ENCODE measurements around the gene EPS8.

The EPS8 gene

DNA sequence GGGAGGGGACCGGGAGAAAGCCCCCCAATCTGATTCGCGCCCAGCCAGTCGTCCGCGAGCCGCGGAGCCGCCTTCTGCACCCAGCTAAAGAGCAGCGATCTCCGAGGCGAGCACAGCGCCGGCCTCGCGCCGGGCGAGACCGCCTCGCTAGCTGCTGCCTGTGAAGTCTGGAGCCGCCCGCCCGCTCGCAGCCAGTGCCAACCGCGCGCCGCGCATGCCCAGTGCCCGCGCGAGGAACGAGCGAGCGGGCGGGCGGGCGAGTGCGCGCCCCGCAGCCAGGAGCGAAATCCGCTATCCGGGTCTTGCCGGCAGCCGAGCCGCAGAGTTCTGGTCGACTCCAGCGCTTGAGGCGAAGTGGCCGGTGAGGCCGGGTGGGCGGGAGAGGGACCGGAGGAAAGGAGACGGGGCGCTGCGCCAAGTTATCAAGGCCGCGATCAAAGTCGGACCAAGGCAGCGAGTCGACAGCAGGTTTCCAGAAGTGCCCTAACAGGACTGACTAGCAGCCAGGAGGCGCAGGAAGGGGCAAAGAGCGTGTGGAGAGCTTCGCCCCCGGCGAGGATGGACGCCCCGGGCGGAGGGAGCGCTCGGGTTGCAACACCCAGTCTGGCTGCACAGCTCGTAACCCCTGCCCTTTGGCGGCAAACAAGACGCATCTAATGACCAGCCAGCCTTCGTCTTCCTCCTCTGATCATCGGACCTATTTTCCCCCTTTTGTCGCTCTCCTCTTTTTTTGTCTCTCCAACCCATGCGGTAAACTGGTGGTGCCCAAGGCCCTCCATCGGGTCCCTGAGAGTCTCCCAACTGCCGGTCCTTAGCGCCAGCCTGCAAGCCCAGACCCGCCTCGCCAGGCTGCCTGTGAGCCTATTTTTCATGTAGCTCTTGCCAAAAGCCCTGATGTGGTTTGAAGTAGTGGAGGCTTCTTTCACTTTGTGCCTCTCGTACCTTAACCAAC is at the start of gene EPS8:
EPS8 (minus strand) TSS at position 169 of the 952 bp plus-strand sequence. CDS start 106,437 bp downstream, outside the sequence.
- DNase-seq (ENCODE audit: low read depth in 2 of 3, low spot score in 1 of 3) = peak; percentile 77 to 84 (median 82)

DNA sequence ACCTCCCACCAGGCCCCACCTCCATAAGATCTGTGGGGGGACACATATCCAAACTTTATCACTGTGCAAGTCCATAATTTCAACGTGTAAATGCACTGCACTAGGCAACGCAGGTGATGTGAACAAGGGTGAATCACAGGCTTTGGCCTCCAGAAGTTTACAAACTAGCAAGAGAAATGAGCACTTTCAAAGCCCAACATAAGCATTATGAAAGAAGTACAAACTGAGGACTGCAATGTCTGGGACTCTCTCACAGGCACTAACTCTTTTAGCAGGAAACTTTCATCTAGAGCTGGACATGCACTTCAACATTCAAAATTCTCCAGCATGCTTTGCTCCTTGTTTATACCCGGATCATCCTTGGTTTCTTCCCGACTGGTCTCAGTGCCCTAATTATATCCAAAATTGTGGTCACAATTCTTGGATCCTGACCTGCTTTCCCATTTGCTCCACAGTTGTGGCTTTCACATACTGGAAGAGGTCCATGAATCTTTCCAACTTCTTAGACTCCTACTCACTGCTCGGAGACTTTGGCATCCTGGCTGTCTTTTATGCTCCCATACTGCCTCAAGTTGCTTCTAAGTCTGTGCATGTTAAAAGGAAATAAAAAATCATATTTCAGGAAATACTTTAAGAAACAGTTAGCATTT is 48.1 kb upstream of the EPS8 start:
- DNase-seq (ENCODE audit: low read depth in 2 of 3, low spot score in 1 of 3) = no peak

DNA sequence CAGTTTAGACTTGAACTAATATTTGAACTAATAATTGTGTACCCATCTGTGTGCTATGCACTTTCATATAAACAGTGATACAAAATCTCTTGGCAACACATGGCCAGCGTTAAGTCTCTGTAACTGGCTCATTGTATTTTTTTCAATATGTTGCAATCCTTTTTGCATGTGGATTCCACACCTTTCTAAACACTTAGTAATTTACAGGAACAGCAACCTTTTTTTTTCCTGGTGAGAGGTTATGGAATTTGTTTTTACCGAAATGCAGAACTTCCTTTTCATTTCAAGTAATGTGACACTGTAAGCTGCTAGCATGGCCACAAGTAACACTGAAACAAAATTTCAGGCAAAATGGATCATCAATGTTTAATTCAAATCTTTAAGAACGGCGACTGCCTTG is 45.4 kb upstream of the EPS8 start:
- DNase-seq (ENCODE audit: low read depth in 2 of 3, low spot score in 1 of 3) = no peak

DNA sequence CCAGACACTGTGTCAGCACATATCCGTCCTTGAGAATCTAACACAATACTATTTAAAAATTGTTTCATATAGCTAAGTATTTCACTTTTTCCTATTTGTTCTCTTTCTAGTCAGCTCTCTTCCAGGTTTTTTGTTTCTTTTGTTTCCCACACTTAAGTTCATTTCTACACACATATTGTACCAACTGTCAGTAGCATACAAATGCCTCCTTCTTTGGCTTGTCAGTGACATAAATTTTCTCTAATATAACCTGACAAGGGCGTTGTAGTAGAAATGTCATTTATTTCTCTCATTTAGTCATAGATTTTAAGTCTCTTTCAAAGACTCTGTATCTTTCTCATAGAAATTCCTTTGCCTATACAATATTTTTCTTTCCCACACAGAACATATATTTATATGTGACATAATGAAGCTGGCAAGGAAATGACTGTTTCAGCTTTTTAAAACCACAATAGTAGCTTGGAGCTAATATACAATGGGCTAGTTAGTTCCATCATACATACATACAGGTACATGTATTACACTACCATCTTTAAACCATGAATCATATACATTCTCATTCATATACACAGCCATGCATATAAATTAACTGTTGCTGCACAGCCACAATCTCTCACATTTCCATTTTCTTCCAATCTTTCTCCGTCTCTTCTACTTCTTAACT is 42.3 kb upstream of the EPS8 start:
- DNase-seq (ENCODE audit: low read depth in 2 of 3, low spot score in 1 of 3) = no peak

DNA sequence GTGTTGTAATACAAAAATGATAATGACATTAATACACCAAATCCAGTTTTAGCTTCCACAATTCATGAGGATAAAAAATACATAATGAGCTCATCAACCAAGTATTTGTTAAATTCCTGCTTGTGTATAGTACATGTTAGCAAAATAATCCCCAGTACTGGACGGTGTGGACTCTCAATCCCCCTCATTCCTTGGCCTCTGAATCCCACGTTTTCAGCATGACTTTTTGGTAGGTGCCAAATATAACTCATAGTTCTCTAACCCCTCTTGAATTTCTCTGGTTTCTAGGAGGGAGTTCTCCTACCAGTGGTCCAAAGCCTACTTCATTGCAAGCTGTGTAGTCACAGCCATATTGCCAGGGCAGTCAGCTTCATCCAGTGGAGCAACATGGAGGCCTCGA is 41.4 kb upstream of the EPS8 start:
- DNase-seq (ENCODE audit: low read depth in 2 of 3, low spot score in 1 of 3) = no peak

DNA sequence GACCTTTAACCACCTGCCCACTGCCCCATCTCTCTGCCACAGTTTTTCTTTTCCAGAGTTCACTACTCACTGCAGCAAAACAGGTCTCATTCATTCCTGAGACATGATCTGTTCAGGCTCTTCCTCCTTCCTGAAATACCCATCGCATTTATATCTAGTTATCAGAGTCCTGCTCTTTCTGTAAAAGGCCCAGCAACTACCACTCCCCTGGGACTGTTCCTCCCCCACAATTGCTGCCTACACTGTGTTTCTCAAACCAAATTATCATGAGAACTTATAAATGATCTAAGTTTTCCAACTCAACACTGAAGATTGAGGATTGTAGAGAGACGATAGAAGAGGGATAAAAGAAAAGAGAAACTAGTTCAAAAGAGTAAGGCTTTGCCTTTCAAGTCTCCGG is 40.8 kb upstream of the EPS8 start:
- DNase-seq (ENCODE audit: low read depth in 2 of 3, low spot score in 1 of 3) = no peak

DNA sequence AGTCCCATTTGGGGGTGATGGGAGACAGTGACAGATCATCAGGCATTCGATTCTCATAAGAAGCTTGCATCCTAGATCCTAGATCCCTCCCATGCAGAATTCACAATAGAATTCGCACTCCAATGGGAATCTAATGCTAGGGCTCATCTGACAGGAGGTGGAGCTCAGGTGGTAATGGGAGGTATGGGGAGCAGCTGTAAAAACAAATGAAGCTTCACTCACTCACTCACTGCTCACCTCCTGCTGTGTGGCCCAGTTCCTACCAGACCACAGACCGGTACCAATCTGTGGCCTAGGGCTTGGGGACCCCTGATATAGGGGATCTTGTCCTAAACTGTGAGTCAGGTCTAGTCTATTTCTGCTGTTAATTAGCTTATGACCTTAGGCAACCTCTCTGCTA is 40.1 kb upstream of the EPS8 start:
- DNase-seq (ENCODE audit: low read depth in 2 of 3, low spot score in 1 of 3) = no peak

DNA sequence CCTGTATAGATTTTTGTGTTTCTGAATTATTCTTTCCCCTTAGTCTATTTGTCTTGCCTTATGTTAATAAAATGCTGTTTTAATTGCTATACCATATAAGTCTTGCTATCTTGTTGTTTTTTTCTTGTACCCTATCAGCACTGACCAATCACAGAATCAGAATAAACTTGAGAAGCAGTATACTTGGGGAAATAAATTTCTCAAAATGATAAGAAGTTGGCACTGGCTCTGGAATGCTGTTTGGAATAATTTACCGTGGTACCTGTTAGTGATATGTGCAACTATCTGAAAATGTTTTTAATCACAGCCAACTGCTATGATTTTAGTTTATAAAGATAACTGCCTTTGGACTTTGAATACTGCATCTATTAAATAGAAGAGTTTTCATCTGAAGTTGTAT is 37.9 kb upstream of the EPS8 start:
- DNase-seq (ENCODE audit: low read depth in 2 of 3, low spot score in 1 of 3) = no peak

DNA sequence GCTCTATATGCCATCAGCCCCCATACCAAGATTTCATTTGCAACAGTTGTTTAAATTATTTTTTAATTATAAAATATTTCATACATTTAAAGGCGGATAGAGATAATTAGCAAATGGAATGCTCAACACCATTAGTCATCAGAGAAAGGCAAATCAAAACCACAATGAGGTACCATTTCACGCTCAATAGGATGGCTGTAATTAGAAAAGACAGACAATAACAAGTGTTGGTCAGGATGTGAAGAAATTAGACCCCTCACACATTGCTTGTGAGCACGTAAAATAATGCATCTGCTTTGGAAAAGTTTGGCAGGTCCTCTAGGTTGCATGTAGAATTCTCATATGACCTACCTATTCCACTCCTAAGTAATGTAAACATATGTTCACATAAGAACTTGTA is 35.3 kb upstream of the EPS8 start:
- no peak for DNase-seq (ENCODE audit: low read depth in 2 of 3, low spot score in 1 of 3)

DNA sequence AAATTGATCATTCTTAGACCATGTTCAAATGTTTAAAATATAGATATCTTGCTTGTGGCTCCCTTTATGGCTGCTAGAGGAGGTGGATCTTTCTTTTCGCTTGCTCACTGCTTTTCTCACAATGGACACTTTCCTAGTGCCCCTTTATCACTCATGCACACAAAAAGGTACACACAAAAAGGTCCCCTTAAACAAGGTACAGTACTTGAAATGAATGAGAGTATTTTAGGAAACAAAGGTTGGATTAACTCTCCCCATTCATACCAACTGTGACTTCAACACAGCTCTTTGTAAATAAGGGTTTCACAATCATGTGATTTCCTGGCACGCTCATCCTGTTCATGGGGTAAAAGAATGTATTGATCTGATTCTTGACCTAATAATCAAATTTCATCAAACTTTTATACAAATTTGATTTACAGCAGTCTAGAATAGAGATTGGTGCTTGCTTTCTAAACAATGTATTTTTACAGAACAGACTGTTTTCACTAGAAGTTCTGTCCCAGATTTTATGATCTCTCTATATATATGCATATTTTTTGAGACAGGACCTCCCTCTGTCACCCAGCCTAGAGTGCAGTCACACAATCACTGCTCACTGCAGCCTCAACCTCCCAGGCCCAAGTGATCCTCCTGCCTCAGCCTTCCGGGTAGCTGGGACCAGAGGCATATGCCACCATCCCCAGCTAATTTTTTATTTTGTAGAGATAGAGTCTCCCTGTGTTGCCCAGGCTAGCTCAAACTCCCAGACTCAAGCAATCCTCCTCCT is 34.4 kb upstream of the EPS8 start:
- no peak for DNase-seq (ENCODE audit: low read depth in 2 of 3, low spot score in 1 of 3)

DNA sequence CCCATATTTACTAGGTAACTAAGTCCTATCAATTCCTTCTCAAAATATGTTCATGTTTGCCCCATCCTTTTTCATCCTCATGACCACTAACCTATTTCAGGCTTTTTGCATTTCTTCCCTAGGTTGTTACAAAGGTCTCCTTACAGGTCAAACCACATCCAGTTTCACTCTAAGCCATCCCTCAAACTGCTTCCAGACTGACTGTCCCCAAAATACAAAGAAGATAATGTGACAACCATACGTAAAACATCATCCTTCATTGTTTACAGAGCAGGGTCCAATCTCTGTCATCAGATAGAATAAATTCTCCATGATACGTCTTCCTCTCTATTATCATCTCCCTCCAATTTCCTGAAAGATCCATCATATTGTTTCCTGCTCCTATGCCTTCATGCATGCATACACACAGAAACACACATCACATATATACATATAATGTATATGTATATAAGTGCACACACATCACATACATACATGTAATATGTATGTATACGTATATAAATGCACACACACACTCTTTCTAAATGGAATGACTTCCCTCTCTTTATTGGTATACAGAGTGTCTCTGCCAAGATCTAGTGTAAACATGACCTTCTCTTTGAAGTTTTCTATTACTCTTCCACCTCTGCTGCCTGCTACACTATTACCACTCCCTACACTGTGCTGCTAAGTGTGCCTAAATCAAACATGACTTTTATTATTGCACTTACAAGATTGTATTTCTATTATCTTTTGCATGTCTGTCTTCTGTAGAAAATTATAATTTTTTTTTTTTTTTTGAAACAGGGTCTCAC is 30.7 kb upstream of the EPS8 start:
- DNase-seq (ENCODE audit: low read depth in 2 of 3, low spot score in 1 of 3) = no peak

DNA sequence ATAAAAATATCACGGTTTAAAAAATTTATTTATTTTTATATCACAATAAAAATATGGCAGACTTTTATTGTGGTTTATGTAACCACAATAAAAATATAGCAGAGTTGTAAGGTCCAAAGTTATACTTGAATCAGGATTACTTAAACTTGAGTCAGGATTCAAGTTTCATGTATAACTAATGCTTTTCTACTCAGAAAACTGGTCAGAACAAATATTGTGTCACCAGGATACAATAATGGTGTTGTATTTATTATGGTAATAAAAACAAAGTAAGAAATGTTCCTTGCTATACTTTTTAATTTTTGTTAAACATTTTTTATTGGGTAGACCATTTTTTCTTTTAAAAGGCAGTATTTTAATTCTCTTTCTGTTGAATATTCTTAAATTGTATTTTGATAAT is 29.2 kb upstream of the EPS8 start:
- DNase-seq (ENCODE audit: low read depth in 2 of 3, low spot score in 1 of 3) = no peak

DNA sequence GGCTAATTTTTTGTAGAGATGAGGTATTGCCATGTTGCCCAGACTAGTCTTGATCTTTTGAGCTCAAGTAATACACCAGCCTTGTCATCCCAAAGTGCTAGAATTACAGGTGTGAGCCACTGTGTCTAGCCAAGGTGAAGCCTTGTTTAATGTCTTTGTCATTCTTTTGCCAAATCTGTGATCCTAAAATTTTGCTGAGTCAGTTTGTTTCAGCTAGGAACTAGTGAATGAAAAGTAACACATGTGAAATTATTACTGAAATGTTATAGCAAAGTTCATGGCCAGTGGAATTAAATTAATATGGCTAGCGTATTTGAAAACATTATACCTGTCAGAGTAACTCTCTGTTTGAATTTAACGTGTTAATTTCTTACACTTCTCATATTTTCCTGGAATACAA is 26.5 kb upstream of the EPS8 start:
- no peak for DNase-seq (ENCODE audit: low read depth in 2 of 3, low spot score in 1 of 3)

DNA sequence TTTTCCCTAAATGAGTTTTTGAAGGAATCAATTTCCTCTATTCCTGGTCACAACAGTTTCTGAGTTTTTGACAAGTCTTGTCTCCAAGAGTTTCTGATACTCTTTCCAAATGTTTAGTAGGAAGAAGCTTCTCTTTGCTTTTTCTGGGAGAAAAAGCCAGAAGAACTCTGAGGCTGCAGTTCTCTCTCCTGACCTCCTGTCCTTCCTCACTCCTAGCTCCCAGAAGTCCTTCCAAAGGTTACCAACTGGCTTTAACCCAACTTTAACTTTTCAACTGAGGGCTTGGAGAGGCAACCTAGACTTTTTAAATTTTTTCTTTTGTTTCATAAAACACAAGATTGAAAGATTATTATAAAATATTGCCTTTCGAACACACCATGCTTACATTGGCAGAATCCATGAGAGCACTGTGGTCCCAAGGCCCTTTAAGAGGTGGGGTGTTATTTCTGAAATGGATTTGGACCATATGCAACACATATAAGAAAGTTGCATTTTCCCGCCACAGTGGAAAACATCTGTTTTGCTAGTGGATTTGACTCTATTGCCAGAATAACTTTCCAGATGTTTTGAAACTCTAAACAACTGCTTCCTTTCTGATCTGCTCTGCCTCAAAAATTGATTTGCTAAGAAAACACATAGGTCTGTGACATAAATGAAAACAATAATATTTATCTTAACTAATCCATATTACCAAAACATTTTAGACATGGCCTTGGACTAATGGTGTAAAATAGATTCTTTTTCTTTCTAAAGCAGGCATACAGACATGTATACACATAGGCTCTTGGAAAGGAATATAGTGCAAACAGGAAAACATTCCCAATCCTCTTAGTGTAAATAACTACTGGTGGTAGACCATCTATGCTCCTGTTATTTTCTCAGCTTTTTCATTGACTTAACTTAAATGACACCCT is 22.3 kb upstream of the EPS8 start:
- no peak for DNase-seq (ENCODE audit: low read depth in 2 of 3, low spot score in 1 of 3)

DNA sequence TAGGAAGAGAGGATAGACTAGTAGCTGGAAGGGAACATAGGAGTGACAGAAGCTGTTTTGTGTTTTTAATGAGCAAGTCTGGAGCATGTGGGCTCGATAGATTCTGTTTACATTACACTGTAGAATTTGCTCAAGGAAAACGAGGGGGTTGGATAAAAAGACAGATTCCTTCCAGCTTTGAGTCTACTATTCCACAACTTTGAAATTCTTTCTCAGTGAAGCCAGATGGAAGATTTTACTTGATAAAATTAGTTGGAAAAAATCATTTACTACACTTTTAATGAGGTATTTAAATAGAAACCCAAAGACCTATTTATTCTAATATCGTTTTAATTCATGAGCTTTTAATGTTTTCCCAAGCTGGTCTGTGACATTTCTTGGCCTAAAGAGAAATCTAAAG is 19.5 kb upstream of the EPS8 start:
- DNase-seq (ENCODE audit: low read depth in 2 of 3, low spot score in 1 of 3) = no peak

DNA sequence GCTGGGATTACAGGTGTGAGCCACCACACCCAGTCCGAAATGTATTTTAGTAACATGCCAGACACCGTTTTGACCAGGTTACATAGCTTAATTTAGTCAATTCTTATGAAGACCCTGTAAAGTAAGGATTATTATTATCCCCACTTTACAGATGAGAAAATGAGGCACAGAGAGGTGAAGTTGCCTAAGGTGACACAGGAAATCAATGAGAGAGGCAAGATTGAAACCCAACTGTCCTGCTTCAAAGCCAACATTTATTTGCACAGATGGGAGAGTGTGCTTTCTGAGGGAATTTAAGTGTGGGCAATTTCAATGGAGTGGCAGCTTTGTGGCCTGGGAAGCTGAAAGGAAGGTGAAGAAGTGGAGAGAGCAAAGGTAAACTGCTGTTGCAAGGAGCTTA is 19.1 kb upstream of the EPS8 start:
- no peak for DNase-seq (ENCODE audit: low read depth in 2 of 3, low spot score in 1 of 3)

DNA sequence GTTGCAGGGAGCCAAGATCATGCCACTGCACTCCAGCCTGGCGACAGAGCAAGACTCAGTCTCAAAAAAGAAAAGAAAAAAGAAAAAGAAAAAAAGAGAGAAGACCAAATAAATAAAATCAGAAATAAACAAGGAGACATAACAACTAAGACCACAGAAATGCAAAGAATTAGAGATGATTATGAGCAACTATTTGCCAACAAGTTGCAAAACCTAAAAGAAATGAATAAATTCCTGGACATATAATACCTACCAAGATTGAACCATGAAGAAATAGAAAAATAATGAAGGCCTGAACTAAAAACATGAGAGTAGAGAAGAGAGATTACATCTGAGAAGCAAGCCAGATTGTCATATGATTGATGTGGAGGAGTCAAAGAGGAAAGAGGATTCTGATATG is 17.6 kb upstream of the EPS8 start:
- DNase-seq (ENCODE audit: low read depth in 2 of 3, low spot score in 1 of 3) = no peak

DNA sequence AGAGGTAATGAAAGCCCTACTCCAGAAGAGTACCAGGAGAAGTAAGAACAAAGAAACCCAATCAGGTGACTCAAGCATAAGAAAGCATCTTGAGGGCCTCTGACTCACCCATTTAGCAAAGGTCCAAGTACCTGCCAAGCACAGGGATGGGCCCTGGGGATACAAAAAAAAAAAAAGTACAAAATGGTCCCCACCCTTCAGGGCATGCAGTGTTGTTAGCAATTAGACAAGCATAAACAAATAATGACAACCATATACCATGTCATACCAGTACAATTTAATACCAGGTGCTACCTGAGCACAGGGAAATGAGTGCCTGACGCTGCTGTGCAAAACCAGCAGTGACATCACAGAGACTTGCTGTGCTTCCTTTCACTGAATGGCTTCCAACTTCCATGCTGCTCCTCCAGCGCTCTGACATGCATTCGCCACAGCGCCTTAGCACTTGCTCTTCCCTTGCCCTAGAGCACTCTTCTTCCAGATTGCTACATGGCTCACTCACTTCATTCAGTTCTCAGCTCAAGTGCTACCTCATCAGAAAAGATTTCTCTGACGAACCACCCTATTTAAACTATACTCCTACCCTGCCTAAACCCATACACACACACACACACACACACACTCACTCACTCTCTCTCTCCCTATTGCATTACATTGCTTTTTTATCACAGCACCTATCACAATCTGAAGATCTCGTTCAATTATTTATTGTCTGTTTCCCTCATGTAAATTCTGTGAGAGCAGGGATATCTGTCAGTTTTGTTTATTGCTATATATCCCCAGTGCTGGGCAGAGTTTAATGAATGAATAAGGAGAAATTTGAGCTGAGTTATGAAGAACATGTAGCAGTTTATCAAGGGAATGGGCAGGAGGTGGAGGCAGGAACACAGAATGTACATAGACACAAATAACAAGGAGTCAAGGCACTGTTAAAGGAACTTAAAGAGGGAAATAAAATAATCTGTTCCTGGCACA is 12.9 kb upstream of the EPS8 start:
- DNase-seq (ENCODE audit: low read depth in 2 of 3, low spot score in 1 of 3) = no peak
